GM18870 (cell line): ENCODE results near the gene PRDM9.
"Not testable (repeated sequence)": the region's sequence is repeated elsewhere in the genome, so short reads cannot be mapped to it uniquely, and the experiment has no call there.

Experiments used
- ATAC-seq: cut with Tn5 transposase; IDR thresholded peaks from one replicate; pipeline ENCODE4 v1.9.1; 2021; ENCODE audit warnings: moderate library complexity; ENCODE audit not compliant: unreplicated experiment

Gene PRDM9

DNA sequence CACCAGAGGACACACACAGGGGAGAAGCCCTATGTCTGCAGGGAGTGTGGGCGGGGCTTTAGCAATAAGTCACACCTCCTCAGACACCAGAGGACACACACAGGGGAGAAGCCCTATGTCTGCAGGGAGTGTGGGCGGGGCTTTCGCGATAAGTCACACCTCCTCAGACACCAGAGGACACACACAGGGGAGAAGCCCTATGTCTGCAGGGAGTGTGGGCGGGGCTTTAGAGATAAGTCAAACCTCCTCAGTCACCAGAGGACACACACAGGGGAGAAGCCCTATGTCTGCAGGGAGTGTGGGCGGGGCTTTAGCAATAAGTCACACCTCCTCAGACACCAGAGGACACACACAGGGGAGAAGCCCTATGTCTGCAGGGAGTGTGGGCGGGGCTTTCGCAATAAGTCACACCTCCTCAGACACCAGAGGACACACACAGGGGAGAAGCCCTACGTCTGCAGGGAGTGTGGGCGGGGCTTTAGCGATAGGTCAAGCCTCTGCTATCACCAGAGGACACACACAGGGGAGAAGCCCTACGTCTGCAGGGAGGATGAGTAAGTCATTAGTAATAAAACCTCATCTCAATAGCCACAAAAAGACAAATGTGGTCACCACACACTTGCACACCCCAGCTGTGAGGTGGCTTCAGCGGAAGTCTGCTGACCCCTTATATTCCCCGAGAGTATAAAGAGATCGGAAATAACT lies 20.0 kb downstream of the PRDM9 start:
- ATAC-seq: not testable (repeated sequence)

DNA sequence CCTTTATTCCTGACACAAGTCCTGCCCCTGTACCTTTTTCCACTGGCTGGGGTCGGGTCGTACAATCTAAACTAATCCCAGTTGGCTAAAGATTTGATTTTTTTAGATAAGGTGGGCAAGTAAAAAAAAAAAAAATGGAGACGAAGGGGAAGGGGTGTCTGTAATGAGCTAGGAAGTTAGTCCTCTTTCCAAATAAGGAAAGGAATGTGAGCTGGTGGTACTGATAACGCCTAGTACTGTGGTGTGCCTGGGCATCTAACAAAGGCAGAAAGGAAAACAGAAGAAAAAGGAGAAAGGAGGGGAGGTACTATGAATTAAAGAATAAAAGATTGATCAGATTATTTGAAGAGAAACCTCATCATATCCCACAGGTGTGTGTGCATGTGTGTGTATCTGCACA lies 21.3 kb downstream of the PRDM9 start:
- ATAC-seq: no peak

DNA sequence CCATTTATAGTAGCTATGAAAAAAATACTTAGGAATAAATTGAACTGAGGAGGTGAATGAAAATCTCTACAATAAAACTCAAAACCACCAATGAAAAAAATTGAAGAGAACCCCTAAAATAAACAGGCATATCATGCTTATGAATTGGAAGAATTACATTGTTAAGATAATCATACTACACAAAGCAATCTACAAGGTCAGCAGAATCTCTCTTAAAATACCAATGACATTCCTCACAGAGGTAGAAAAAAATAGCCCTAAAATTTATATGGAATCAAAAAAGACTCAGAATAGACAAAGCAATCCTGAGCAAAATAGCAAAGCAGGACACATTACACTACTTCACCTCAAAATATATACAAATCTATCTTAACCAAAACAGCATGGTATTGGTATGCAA lies 23.2 kb downstream of the PRDM9 start:
- ATAC-seq: no peak

DNA sequence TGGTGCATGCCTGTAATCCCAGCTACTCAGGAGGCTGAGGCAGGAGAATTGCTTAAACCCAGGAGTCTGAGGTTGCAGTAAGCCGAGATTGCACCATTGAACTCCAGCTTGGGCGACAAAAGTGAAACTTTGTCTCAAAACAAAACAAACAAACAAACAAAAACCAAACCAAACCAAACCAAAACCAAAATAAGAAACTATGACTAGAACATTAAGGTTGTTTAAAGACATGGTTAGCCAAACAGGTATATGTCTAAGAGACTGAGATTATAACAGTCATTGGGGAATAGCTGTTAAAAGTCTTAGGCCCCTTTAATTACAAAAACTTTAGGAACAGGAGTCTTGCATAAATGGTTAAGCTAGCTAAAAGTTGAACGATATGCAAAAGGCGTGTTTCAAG lies 63.6 kb downstream of the PRDM9 start:
- ATAC-seq: no peak
